Sciatic nerve (tissue), 2 donors: ENCODE data around the gene PABPC5. TPM values are rescaled to one million over a fixed set of nuclear protein-coding genes. Genes with fewer than 3 reads are reported as not detected.

Experiments used
- ATAC-seq: fragments of 200-7000 bp; cut with Tn5 transposase; one replicate; pipeline ENCODE4 v1.9.1; 2020; ENCODE audit warnings: mild to moderate bottlenecking, moderate library complexity
- DNase-seq: peaks from one replicate; pipeline ENCODE4 v3.0.0-alpha.2; 2020; ENCODE audit warnings: low spot score
- intact Hi-C: fragments of 100-400 bp; cut with DNase I; formaldehyde crosslinking; loops from one replicate; pipeline ENCODE4 v1.14.2; 2022
- total RNA-seq: library from RNA; stranded (reverse); fragmentation: NEBNext Ultra II Directional; extraction: Animal tissue kit (Norgen Biotek cat#: 25700); gene quantifications from one replicate; pipeline ENCODE4 v1.2.1, GENCODE V29; 2021
- donor health status: DM: no; HTN: no; CAD: no.
- donor health status: DM: no; HTN: no; CAD: no.

Gene PABPC5
- 4.3 TPM for total RNA-seq

DNA sequence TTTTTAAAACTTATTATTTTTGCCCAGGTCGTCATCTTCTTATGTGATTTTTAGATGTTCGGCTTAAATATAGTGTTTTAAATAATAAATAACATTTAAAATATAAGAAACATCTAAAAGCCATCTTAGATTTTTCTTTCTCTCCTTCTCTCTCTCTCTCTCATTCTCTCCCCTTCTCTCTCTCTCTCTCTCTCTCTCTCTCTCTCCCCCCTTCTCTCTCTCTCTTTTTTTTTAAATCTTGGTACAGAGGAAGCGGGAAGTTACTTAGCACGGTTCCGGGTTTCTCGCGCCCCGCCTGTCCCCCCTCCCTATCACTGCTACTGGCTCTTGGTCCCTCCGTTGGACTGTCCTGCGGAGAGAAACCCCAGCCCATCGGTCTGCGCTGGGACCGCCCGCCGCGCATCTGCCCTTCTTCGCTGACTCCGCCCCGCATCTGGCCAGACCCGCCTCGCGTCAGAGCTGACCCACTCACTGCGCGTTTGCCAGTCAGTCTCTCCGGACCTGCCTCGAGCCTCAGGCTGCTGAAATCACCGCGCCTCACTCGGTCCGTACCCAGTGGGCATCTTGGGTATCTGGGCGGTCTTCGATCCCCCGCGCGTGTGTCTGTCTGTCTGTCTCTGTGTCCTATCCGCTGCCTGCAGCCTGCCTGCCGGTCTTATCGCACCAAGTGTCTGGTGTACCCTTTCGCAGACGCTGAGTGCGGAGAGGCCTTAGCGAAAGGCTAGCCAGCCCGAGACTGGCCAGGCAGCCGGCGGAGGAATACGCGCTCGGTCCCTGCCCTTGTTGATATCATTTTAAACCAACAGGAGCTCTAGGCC lies at the start of gene PABPC5:
Gene PABPC5, plus strand, starts transcription at position 489 of the 818 bp plus-strand sequence. CDS start 739 bp downstream, outside the sequence.
- intact Hi-C loops: no loop called here
- DNase-seq (peak; percentile 90), ATAC-seq (peak; percentile 99)

DNA sequence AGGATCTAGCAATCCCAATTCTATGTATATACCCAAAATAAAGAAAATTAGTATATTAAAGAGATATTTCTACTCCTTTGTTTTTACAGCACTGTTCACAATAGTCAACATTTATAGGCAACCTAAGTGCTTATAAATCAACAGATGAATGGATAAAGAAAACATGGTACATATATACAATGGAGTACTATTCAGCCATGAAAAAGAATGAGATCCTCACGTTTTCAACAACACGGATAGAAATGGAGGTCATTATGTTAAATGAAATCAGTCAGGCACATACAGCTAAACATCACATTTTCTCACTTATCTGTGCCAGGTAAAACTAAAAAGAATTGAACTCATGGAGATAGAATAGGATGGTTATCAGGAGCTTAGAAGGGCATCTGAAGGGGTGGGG lies 45.6 kb upstream of the PABPC5 start:
- no peak for ATAC-seq
- intact Hi-C loops: no loop called here
- no peak for DNase-seq

DNA sequence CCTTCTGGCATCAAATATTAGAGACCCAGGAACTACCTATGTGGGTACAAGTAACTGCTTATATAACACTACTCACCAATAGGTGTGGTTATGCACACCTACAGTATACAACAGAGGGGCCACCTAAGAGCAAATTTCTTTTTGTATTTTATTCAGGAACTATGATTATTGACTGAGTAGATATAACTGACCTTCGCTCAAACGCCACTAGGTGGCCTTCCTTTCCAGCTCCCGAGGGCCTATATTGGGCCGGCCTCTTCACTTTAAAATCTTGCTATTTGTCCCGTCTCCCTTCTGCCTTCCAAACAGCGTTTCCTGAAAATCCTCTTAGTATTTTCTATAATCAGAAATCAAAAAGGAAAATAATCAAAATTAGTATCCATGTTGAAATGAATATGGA lies 19.9 kb upstream of the PABPC5 start:
- ATAC-seq (no peak), DNase-seq (no peak)
- intact Hi-C loops: no loop called here

DNA sequence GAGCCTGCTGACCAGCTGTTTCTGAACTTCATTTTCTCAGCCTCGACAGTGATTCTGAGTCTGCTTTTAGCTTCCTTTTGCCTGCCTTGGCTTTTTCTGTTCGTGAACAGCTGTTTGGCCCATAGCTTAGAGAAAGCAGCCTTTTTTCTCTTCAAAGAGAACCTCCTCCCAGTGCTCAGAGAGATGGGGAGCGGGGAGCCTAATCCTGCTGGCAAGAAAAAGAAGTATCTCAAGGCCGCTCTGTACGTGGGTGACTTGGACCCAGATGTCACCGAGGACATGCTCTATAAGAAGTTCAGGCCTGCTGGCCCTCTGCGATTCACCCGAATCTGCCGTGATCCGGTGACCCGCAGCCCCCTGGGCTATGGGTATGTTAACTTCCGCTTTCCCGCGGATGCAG lies 756 bp downstream of the PABPC5 start:
- intact Hi-C loops: no loop called here
- ATAC-seq: peak; percentile 6
- no peak for DNase-seq
